ENCODE data around the gene PUS3.
A peak's percentile ranks its signal among the peaks of the same experiment; 100 is the strongest.
"Not testable (repeated sequence)": the region's sequence is repeated elsewhere in the genome, so short reads cannot be mapped to it uniquely, and the experiment has no call there.

Gene PUS3

DNA sequence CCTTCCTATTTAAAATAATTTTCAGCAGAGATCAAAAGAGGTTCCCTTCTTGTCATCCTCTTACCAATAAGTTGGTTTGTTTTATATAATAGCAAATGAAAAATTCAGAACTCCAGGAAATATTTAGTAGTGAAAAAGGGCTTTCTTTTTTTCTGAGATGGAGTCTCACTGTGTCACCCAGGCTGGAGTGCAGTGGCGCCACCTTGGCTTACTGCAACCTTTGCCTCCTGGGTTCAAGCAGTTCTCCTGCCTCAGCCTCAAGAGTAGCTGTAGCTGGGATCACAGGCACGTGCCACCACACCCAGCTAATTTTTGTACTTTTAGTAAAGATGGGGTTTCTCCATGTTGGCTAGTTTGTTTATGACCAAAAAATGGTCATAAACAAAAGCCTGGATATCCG lies 11.6 kb upstream of the PUS3 start:
- not testable (repeated sequence) for DNase-seq

DNA sequence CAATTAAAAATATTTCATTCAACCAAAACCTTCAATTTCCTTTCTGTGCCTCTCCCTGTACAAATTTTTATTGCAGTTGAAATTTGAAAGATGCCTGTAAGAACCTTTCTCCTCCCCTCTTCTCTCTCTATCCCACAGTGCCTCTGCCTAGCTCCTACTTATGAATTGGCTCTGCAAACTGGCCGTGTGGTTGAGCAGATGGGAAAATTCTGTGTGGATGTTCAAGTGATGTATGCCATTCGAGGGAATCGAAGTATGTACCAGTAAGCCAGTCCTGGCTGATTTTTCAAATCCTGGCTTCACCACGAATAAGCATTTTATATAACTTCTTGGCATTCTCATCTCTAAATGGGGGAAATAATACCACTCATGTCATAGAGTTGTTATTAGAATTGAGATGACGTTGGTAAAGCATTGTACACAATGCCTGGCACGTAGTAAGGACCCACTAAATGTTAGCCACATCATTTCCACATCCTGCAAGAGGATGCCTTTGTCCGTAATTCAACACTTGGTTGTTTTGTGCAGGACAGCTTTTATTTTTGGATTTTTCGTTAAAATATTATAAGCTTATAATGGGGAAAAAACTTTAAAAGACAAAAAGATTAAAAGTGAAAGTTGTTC lies 7.3 kb upstream of the PUS3 start:
- DNase-seq, result no peak

DNA sequence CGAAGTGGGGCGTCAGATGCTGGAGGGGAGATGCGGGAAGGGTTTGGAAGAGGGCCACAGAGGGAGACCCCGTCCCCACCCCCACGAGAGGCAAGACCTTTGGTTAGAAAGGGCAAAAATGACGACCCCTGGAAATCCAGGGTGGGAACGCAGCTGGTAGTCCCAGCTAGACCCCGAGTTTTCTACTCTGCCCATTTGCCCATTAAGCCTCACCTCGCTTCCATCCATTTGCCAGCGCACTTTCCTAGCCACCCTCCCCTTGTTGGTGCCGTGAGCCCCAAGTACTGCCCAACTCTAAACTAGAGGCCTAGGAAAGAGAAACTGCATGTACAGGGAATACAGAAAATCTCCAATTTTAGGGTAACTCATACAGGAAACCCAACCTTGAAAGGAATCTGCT lies 1.7 kb upstream of the PUS3 start:
- DNase-seq, result no peak

DNA sequence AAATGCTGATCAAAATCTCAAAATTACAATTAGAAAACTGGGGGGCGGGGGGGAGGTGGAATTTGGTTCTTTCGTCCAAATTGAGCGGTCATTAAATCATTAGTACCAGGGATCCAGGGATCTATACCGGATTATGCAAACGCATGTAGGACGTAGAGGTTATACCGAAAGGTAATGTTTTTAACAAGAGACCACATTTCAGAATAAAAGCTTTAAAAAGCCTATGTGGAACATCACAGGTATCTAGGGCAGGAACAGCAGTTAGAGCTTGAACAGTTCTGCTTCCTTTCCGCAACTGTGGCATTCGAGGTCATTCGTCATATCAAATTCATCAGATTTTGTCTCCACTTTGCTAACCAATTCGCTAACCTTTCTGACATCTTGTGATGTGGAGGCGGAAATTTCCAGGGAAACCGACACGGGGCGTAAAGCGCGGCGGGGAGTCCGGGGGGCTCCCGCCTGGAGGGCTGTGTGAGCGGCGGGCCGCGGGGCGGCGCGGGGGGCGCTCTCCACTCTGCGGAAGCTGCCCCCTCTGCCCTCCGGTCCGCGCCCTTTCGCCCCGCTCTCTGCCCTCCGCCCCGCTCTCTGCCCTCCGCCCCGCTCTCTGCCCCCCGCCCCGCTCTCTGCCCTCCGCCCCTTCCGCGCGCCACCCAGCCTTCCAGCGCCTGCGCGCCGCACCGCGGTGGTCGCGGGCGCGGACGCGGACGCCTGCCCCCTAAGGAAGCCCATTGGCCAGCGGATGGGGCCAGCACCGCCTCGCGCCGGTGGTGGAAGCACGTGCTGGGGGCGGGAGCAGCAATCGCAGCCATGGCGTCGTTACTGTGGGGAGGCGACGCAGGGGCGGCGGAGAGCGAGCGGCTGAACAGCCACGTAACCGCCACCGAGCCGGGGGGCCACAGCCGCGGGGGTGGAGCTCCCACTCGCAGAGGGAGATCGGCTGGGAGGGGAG lies 979 bp upstream of the PUS3 start, which contains the start of gene DDX25:
Gene DDX25, plus strand, starts transcription at position 798 of the 949 bp plus-strand sequence. Its CDS starts 10 bp downstream, at position 808.
- no peak for DNase-seq

DNA sequence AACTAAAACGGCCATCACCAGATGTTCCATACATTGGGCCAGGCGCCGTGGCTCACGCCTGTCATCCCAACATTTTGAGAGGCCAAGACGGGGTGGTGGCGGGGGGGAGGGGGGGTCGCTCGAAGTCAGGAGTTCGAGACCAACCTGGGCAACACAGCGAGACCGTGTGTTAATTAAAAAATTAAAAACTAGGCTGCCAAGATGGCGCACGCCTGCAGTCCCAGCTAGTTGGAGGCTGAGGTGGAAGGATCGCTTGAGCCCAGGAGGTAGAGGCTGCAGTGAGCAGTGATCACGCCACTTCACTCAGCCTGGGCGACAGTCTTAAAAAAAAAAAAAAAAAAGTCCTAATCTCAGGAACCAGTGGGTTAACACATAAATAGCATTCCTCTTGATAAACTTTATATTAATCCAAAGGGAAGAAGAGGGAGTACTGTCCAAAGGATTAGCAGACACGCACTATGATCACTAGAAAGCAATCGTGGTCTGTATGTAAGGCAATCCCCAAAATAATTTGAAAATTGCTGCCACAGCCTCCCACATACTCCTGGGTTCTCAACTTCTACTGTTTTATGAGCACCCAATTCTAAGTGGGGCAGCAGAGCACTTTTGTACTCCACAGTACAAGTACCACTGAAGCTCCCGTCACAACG lies 604 bp downstream of the PUS3 start:
- DNase-seq, result no peak

GRCh38 chr11:125901872-125902271 lies 1.1 kb downstream of the PUS3 start:
- DNase-seq, result no peak

- no peak for DNase-seq
These were observed 10.0 kb downstream of the PUS3 start for GRCh38 chr11:125892994-125893393.

DNA sequence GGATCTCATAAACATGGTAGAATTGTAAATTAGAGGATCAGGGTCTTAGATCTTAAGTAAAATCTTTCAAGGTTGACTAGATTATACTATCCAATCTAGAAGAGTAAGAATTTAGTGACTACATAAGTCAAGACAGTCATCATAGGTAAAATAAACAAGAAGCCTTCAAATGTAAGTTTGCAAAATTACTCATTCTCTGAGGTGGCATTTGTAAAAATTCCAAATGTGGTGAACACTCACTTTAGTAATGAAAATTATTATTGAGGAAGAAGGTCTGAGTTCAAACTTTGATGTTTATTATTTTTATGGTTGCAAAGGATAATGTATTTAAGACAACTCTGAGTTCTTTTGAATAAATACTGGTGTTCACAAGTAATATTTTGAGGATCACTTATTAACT lies 10.9 kb downstream of the PUS3 start:
- DNase-seq, result peak; percentile 64

DNA sequence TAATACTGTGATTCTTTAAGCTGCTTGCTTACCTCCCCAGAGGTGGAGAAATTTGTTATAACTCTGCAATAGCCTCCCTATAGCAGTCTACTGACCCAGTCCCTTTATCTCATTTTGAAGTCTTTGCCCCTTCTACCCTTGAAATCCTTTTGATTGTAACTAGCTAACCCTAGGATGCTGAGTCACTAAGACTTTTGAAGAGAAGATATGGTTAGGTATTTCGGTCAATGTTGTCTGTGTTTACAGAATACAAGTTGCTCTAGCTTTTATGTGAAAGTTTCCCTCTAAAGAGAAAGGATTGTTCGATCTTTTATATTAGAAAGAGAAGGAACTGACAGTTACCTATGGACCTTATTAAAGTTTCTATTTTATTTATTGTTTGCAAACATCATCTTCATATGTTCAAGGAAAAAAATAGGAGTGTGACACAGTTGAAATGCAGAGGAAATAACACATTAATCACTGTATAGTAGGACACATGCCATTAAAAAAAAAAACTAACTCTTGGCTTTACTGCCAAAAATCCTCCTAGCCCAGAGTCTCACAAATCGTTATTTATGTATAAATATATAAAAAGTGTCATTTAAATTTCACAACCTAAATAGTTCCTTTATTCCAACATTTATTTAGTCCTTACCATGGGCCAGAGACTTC lies 12.4 kb downstream of the PUS3 start:
- DNase-seq, result no peak

GRCh38 chr11:125887373-125888324 lies 15.4 kb downstream of the PUS3 start, which contains the start of gene HYLS1:
HYLS1 (plus strand) TSS chr11:125887668; CDS start chr11:125899369, 11,701 bp downstream.
- DNase-seq, result peak; percentile 97

DNA sequence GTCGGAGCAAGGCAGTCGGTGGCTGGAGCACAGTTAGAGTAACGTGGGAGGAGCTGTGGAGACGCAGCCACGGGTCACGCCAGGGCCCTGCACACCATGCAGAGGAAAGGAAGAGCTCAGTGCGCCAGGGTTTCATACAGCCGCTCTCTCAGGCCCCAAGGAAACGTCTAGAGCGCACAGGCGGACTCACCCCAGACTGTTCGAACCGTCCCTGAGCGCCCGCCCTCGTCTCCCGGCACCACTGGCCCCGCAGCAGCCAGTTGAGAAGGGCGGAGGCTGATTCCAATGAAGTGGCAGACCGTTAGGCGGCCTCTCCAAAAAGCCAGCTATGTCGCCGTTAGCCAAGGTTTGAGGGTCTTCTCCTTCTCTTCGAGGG lies 16.0 kb downstream of the PUS3 start:
- DNase-seq, result no peak

- no peak for DNase-seq
These were observed 19.6 kb downstream of the PUS3 start for GRCh38 chr11:125883375-125883774.

DNA sequence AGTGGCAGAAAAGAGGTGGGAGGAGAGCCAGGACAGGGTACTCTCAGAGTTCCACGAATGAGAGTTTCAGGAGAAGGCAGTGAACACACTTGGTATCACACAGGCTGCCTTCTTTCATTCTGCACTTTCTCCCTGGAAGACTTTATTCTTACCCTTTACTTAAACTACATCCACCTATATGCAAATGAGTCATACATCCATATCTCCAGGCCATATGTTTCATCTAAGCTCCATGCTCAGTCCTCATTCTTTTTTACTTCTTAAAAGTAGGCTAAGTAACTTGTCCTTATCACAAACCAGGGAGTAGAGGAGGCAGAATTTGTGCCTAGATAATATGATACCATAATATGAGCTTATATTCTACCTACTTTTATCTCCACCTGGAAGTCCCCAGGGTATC lies 21.7 kb downstream of the PUS3 start:
- DNase-seq, result no peak

DNA sequence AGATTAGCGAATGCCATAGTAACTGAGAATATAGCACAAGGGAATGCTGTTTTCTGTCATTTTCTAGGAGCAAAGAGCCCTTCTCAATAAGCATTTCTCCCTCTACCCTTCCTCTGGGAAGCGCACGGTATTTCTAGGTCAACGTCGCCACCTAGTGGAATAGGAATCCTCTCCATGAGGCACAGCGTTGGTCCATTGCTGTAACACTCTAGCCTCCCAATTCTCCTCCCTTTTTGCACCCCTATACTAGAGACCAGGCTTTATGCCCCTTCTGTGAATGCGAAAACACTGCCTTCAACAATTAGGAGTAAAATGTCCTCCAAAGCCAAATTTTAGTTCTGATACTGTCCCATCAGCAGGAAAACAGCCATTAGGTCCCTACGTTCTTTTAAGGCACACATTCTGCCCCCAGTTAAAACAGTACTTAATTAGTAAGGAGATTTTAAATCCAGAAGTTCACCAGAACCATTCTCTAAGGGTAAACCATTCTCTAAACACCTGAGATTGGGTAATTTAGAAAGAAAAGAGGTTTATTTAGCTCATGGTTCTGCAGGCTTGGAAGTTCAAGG lies 28.4 kb downstream of the PUS3 start:
- peak; percentile 62 for DNase-seq

DNA sequence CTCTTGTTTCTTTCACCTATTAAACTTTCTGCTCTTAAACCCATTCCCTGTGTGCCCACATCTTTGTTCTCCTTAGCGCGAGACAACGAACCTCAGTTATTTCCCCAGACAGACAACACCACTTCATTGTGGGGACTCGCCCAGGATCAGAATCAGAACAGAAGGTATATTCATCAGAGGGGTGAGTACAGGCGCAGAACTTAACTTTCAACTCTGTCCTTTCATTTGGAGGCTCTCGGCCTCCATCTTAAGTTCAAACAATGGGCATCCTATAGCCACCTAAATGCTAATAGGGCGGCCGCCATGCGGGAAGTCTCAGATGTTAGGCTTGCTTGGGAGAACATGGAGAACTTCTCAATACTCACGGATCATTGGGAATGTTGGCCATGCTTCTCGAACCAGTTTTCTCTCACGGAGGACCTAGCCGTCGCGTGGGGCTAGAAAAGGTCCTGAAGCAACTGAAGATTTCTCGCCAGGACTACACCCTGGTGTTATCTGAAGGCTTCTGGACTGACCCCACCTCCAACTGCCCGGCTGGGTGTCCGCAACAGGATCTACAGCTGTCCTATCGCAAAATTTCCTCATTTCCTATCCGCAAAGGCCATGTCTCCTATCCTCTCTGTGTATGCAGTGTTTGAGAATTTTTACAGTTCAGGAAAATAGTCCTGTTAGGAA lies 29.0 kb downstream of the PUS3 start:
- DNase-seq, result no peak

DNA sequence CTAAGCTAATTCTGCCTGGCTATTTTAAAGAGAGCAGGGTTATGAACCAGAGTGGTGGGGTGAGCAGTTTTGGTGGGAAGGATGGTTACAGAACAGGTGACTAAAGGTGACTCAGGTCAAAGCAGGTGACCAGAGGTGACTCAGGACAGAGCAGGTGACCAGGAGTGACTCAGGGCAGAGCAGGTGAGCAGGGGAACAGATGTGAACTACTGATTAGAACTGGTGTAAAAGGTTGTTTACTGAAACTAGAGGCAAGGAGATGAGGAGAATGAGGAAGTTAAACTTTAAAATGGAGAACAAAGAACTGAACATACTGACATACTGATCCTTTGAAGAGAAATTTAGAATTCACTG lies 30.9 kb downstream of the PUS3 start:
- DNase-seq, result no peak

GRCh38 chr11:125871391-125872137 lies 31.4 kb downstream of the PUS3 start:
- peak; percentile 27 for DNase-seq

- no peak for DNase-seq
These were observed 33.5 kb downstream of the PUS3 start for GRCh38 chr11:125869521-125869920.

DNA sequence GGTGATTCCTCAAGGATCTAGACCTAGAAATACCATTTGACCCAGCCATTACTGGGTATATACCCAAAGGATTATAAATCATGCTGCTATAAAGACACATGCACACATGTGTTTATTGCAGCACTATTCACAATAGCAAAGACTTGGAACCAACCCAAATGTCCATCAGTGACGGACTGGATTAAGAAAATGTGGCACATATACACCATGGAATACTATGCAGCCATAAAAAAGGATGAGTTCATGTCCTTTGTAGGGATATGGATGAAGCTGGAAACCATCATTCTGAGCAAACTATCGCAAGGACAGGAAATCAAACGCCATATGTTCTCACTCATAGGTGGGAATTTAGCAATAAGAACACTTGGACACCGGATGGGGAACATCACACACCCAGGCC lies 37.7 kb downstream of the PUS3 start:
- not testable (repeated sequence) for DNase-seq

GRCh38 chr11:125862786-125863185 lies 40.2 kb downstream of the PUS3 start:
- DNase-seq, result not testable (repeated sequence)
